ENCODE measurements around the gene ST8SIA1.

- TF ChIP-seq EZH2 (IDR thresholded peaks at IDR 0.05; ENCODE audit: low read length, missing control alignments): no peak
- TF ChIP-seq CTCF (conservative IDR thresholded peaks at IDR 0.05 in 1 of 2, IDR thresholded peaks at IDR 0.05 in 1 of 2; ENCODE audit: low read depth in 1 of 2, low read length in 2 of 2): no peak
Measured at GRCh38 chr12:22286569-22286968, 47.9 kb downstream of the ST8SIA1 start.

All from fibroblast of lung (primary cell).